Measurements from ENCODE around the gene SIGLEC14.
"Not testable (repeated sequence)": the region's sequence is repeated elsewhere in the genome, so short reads cannot be mapped to it uniquely, and the experiment has no call there.

SIGLEC14 gene

DNA sequence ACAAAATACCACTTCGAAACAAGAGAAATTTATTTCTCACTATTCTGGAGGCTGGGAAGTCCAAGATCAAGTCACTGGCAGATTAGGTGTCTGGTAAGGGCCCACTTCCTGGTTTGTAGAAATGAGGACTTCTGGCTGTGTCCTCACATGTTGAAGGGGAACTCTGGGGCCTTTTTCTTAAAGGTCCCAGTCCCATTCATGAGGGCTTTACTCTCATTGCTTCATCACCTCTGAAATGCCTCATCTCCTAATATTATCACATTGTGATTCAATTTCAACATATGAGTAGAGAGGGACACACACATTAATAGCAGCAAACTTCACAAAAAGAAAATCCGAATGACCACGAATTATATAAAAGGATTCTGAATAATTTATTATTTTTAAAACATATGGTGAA is 21.6 kb upstream of the SIGLEC14 start:
- no peak for DNase-seq

DNA sequence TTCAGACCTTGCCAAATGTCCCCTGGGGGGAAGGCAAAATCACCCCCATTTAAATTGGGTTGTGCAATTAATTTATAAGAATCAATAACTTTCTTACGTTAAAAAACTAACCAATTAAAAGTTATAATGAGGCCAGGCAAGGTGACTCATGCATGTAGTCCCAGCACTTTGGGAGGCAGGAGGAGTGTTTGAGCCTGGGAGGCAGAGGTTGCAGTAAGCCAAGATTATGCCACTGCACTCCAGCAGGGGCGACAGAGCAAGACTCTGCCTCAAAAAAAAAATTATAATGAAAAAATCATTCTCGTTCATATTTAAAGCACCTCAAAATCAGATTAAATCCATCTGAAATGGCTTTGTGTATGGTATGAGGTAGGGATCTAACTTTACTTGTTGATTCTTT is 18.4 kb upstream of the SIGLEC14 start:
- no peak for DNase-seq

GRCh38 chr19:51664131-51664530 is 17.5 kb upstream of the SIGLEC14 start:
- DNase-seq: no peak

DNA sequence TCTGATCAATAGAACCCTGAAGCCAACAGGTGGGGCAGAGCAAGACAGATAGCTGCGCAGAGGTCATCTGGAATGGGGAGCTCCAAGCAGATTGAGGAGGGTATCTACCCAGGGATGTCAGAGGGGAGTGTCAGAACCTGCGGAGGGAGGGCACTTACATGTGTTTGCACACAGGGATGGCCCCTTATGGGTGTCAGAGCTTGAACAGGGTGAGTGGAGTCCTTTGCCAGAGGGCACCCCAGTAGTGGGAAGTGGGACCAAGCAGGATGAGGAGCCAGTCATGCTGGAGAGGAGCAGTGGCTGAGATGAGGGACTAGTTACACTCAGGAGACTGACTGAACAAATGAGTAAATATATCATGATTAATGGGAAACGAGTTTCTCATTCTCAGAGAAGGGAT is 17.0 kb upstream of the SIGLEC14 start:
- DNase-seq: no peak

- DNase-seq: peak; percentile 74 to 77
Measured at GRCh38 chr19:51660975-51661600, 14.5 kb upstream of the SIGLEC14 start.

- peak; percentile 74 to 80 for DNase-seq
Measured at GRCh38 chr19:51654783-51655182, 8.2 kb upstream of the SIGLEC14 start.

GRCh38 chr19:51653162-51653561 is 6.5 kb upstream of the SIGLEC14 start:
- no peak for DNase-seq

GRCh38 chr19:51652266-51652665 is 5.6 kb upstream of the SIGLEC14 start:
- DNase-seq: no peak

DNA sequence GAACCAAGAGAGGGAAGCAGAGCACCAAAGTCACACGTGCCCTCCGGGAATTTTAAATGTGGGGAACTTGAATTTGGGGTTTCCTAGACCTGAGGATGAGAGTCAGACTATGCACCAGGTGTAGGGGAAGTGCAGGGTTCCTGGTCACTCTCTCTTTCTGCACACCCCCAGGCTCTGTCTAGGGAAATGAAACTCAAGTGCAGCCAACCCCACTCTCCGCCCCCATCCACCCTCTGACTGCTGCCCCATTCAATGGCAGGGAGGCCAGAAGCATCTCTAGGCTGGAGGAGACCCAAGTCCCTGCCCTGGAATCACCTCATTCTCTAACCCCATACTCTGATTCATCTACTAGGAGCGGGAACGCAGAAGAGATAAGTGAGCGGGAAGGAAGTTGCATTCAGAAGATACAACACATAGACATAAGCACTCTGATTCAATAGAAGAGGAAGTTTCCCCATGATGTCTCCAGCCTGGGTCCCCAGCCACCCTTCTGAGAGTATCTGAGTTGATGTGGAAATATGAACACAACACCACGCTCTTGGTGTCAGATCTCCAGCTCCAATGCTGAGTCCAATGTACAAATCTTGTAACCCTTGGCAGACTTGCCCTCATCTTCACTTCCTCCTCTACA is 4.7 kb upstream of the SIGLEC14 start:
- peak; percentile 71 to 73 for DNase-seq

DNA sequence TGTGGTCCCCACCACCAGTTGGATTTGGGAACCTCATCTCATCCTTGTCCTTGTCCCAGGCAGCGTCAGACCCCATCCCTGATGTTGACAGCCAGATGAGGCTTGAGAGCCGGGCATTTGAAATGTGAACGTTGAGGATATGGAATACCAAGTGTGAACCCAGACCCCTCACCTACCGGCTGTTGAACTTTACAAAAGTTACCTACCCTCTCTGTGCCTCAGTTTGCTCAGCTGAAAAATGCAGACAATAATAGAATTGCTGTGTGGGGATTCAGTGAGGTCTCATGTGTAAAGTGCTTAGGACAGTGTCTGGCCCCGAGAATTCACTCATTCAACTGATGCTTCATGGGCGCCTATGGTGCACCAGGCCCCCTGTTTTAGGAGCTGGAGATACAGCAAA is 693 bp upstream of the SIGLEC14 start:
- no peak for DNase-seq

- no peak for DNase-seq
Measured at GRCh38 chr19:51644636-51645271, 1.9 kb downstream of the SIGLEC14 start.

- no peak for DNase-seq
Measured at GRCh38 chr19:51641648-51642047, 5.0 kb downstream of the SIGLEC14 start.

DNA sequence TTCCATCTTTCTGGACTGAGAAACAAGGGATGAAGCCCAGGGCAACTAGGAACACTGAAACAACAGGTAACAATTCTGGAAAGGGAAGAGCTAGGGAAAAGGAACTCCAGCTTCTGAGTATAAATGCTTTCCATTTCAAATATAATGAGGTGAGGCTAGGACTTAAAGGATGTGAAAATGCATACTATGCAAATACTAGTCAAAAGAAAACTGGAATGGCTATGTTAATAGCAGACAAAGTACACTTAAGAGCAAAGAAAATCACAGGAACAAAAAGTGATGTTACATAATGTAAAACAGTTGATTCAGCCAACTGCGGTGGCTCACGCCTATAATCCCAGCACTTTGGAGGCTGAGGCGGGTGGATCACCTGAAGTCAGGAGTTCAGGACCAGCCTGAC is 6.2 kb downstream of the SIGLEC14 start:
- no peak for DNase-seq

GRCh38 chr19:51639916-51640315 is 6.7 kb downstream of the SIGLEC14 start:
- DNase-seq: no peak

DNA sequence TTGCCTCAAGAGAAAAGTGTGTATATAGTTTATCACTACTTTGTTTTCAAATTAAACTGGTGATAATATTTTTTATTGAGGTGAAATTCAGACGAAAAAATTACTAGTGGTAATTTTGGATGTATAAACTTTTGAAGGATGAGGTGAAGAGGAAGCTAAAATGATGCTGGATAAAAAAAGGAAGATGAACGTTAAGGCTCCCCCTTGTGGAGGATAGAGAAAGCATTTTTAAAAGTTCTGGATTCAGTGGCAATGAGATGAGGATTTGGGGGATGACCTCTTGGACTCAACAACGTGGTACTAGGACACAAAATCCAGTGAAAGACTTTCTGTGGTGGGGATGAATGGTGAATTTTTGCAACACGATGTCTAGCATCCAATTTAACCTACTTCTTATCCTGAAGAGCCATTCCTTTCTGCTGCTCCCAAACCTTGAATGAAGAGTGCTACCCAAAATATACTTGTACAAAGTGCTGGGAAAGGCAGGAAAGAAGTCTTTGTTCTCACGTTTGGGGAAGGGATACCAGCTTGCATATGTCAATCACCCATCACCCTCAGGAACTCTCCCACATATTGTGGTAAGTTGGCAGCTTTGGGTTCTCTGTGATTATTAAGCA is 9.2 kb downstream of the SIGLEC14 start:
- no peak for DNase-seq

DNA sequence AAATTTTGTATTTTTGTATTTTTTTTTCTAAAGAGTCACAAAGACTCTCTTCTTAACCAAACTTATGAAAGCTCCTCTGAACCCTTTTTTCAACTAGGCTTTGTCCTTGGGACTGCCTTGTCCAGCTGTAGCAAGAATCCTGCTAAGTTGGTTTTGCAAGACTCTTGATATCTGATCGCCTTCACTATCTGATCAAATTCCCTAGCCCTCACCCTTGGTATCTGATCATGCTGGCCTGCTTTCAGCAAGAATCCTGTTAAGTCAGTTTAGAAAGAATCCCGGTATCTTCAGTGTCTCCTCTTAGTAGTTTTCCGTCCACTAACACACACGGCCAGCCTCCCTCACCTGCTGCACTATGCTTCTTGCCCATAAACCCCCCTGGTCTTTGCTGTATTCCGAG is 14.5 kb downstream of the SIGLEC14 start:
- DNase-seq: no peak

- not testable (repeated sequence) for DNase-seq
Measured at GRCh38 chr19:51630315-51630714, 16.3 kb downstream of the SIGLEC14 start, which contains the start of gene SIGLEC5. SIGLEC5 (minus strand) TSS chr19:51630401; CDS start chr19:51630335, 66 bp downstream.

GRCh38 chr19:51628153-51628939 is 18.3 kb downstream of the SIGLEC14 start:
- peak in 1 of 2 experiments; percentile 18 for DNase-seq

DNA sequence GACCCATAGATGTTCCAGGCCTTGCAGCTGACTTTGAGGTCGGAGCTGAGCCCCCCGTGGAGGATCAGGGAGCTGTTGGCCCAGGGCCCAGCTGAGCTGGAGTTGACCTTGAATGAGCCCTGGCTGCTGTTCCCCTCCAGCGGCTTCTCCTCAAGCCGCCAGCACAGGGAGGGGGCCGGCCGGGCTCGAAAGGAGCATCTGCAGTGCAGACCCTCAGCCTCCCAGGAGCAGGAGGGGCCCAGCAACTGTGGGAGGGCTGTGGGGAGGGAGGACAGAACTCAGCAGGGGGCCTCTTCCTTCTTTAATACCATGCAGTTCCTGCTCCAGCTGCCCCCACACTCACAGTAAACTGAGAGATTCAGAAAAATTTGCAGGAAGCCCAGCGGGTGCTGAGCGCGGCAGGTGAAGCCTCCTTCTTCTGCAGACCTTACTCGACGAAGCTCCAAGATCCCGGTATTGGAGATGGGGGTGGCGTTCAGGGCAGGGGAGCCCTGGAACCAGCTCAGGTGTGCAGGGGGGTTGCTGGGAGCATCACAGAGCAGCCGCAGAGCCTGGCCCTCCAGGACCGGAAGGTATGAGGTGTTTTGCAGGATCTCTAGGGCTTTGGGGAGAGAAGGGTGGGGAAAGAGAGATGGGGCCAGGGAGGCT is 19.0 kb downstream of the SIGLEC14 start:
- peak in 1 of 2 experiments; percentile 14 for DNase-seq

DNA sequence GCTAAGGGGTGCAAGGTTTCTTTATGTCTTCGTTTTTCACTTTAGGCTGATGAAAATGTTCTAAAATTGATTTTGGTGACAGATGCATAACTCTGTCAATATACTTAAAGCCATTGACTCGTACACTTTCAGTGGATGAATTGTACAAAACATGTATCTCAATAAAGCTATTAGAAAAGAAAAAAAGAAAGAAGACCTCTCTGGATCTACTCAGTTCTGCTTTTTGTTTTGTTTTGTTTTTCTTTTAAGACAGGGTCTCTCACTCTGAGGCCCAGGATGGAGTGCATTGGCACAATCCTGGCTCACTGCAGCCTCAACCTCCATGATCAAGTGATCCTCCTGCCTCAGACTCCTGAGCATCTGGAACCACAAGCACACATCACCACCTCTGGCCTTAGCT is 19.9 kb downstream of the SIGLEC14 start:
- DNase-seq: no peak

DNA sequence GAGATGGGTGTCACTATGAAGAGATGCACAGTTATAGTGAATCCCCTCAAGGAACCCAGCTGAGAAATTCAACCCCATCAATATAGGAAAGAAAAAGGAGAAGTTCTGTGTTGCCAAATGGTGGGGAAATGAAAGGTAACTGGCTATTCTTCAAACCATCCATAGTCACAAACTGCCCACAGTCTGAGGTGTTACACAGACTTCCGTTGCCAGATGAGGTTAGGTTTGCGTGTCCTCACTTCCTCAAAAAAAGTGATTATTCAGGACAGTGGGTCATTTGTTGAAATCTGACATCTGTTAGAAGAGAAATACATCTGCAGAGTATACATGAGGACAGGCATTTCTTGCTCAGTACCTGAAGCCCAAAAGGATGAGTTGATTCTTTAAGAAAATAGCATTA is 25.4 kb downstream of the SIGLEC14 start:
- DNase-seq: peak; percentile 79 to 83

DNA sequence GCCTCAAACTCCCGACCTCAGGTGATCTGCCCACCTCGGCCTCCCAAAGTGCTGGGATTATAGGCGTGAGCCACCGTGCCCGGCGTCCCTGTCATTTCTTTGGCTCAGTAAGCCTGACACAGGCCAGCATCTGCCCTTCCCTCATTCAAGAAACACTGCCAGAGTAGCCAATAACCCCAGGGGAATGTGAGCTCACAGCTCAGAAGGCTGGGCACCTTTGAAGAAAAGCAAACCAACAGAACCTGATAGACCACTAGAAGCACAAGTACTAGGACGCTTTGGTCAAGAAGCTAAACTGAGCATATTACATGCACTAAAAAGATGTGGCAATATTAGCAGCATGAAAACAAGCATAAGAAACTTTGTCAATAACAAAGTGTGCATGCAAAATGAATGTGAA is 30.6 kb downstream of the SIGLEC14 start:
- no peak for DNase-seq

DNA sequence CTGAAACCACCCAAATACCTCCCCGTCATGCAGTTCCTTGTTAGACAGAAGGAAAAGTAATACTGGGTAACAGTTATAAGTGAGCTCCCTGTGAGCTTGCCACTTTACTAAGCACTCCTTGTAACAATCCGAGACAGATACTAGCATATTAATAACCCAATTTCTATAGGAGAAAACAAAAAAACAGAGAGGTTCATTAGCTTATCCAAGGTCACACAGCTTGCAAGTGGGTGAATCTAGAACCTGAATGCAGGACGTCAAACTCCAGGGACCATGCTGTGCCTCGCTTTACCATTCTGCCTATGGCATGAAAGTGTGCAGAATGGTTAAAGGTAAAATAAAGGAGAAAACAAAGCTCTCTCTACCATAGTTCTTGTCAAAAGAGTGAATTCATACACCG is 31.8 kb downstream of the SIGLEC14 start:
- DNase-seq: no peak

All from Kasumi-1 (cell line).